Urinary bladder (tissue), 4 donors: Measurements from ENCODE around the gene TUG1. TPM values are rescaled to one million over a fixed set of nuclear protein-coding genes. Genes with fewer than 3 reads are reported as not detected.
A peak's percentile ranks its signal among the peaks of the same experiment; 100 is the strongest.

Source experiments
- DNase-seq: peaks from one replicate; pipeline ENCODE4 v3.0.0-alpha.2; 2015; ENCODE audit errors: extremely low spot score
- H3K27ac ChIP-seq: one replicate; pipeline ENCODE4 v1.5.1; 2013; ENCODE audit warnings: low read depth, mild to moderate bottlenecking, moderate library complexity
- H3K36me3 ChIP-seq: one replicate; pipeline ENCODE4 v1.6.1; 2013; ENCODE audit warnings: mild to moderate bottlenecking, moderate library complexity; ENCODE audit not compliant: insufficient read depth
- H3K4me1 ChIP-seq: one replicate; pipeline ENCODE4 v1.6.1; 2013; ENCODE audit warnings: mild to moderate bottlenecking, moderate library complexity; ENCODE audit not compliant: insufficient read depth
- H3K4me3 ChIP-seq: one replicate; pipeline ENCODE4 v1.5.1; 2013; ENCODE audit warnings: low read depth, low read length
- WGBS: extraction: QIAGEN DNeasy Blood & Tissue Kit; methylation state at CpG from one replicate; pipeline ENCODE4 v1.1.7; 2013; 5-methylcytosine and 5-hydroxymethylcytosine counted together
- polyA plus RNA-seq: library from polyadenylated mRNA; stranded (reverse); fragments of 200-250 nt; gene quantifications from one replicate; pipeline ENCODE4 v1.2.3, GENCODE V29; 2013
- total RNA-seq: library from RNA; depleted of rRNA; stranded (reverse); fragments of >200 nt; gene quantifications from one replicate; pipeline ENCODE4 v1.2.3, GENCODE V29; 2014
- donor health status: healthy with polysubstance abuse.
- donor health status: healthy.

TUG1 gene
- 120 TPM for total RNA-seq
- 48.7 TPM for polyA plus RNA-seq

DNA sequence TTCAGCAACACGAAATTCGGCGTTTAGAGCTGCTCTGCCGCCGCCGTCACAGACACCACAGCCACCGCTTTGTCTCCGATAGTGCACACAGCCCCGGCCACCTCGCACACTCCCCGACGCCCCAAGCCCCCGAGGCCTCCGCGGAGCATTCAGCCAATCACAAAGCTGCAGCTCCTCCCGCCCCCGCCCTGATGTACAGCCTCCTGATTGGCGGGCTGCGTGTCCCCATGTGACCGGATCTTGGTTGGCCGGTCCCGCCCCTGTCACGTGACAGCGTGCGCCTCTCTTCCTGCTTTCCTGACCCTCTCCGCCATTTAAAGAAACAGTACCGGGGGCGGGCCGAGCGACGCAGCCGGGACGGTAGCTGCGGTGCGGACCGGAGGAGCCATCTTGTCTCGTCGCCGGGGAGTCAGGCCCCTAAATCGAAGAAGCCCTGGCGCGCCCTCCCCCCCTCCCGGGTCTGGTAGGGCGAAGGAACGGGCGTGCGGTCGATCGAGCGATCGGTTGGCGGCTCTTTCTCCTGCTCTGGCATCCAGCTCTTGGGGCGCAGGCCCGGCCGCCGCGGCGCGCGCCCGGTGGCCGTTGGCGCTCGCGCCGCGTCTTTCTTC, at the start of gene TUG1:
TUG1 (plus strand) TSS at position 342 of the 608 bp plus-strand sequence.
- peak; percentile 95 for DNase-seq
- peak within 1 kb of the TSS; percentile 97 for H3K27ac ChIP-seq
- peak within 1 kb of the TSS; percentile 100 for H3K4me3 ChIP-seq
- H3K4me1 ChIP-seq, result peaks cover 3% of the 10 kb centered on the region
- peaks cover 9% of the 10 kb centered on the region for H3K36me3 ChIP-seq
- WGBS, result under 1% methylated on average over 67 of the region's 67 CpGs

DNA sequence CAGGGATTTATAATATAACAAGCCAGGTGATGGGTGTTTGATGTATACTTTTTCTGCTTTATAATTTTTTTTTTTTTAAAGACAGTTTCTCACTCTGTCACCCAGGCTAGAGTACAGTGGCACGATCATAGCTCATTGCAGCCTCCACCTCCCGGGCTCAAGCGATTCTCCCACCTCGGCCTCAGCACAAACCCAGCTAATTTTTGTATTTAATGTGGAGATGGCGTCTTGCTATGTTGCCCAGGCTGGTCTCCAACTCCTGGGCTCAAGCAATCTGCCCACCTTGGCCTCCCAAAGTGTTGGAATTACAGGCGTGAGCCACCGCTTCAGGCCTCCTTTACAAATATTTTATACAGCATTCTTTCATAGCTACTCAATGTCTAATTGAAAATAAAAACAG, 49.1 kb upstream of the TUG1 start:
- WGBS, result 81% methylated on average over 7 of the region's 7 CpGs
- Histone ChIP-seq H3K27ac (no peak overlapping the region), H3K4me1 (no peaks in the 10 kb centered on the region), H3K36me3 (no peaks in the 10 kb centered on the region), H3K4me3 (no peak overlapping the region)
- no peak for DNase-seq

DNA sequence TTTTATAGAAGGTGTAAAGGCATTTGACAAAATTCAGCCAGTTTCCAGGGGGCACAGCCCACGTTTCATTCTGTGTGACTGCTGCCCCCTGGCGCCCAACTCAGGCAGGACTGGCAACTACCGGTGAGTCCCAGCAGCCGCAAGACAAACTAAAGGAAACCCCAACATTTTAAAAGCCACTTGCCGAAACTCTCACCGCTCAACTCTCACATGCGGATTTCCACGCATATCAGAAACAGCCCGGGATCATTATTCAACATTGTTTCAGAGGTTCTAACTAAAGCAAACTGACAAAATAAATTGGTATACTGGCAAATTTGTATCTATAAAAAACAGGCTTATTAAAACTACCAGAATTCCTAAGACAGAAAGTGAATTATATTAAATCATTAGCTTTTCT, 48.7 kb upstream of the TUG1 start:
- no peak for DNase-seq
- Histone ChIP-seq H3K36me3 (no peaks in the 10 kb centered on the region), H3K27ac (no peak overlapping the region), H3K4me1 (no peaks in the 10 kb centered on the region), H3K4me3 (no peak overlapping the region)
- 2% methylated on average over 9 of the region's 9 CpGs for WGBS

DNA sequence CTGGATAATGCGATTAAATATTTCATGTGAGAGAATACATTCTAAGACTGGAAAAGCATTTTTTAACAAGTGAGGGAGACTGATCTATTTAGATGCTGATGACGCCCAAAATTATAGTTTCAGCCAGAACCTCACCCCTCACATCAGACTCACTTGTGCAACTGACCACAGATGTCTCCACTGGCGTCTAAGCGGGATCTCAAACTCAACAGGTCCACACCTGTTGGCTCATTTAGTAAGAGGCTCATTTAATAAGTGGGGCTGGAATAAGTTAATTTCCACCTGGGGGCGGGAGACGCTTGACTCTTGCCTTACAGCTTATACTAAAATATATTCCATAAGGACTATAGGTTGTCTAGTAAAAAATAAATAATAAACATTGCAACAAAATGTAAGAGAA, 48.0 kb upstream of the TUG1 start:
- no peak for DNase-seq
- Histone ChIP-seq H3K4me3 (no peak overlapping the region), H3K36me3 (no peaks in the 10 kb centered on the region), H3K27ac (no peak overlapping the region), H3K4me1 (no peaks in the 10 kb centered on the region)
- WGBS, result 65% methylated on average over 6 of the region's 6 CpGs

DNA sequence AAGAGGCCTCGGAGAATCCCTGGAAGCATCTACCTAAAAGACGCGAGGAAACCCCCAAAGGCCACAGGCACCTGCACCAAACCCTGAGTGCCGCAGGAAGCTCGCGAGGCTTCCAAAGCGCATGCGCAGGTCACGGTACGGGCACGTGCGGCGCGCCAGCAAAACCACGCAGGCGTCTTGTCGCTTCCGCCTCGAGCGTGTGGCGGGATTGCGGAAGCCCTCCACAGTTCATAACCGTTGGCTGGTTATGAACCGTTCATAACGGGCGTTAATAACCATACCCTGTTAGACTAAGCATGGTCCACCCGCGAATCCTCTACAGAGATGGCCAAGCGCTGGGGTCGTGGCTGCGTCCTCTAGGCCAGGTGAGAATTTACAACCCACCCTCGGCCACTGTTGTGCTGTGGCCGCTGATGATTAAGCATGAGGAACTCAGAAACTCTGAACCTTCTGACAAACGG, 46.9 kb upstream of the TUG1 start:
- WGBS, result 43% methylated on average over 34 of the region's 34 CpGs
- peak; percentile 29 for DNase-seq
- H3K4me3 ChIP-seq, result peak overlapping the region; percentile 37
- H3K4me1 ChIP-seq, result no peaks in the 10 kb centered on the region
- no peak overlapping the region for H3K27ac ChIP-seq
- no peaks in the 10 kb centered on the region for H3K36me3 ChIP-seq

GRCh38 chr22:30923168-30923900, 45.7 kb upstream of the TUG1 start:
- H3K36me3 ChIP-seq, result peaks cover 4% of the 10 kb centered on the region
- H3K27ac ChIP-seq, result no peak overlapping the region
- no peak for DNase-seq
- H3K4me1 ChIP-seq, result no peaks in the 10 kb centered on the region
- H3K4me3 ChIP-seq, result no peak overlapping the region
- 89% methylated on average over 9 of the region's 9 CpGs for WGBS

GRCh38 chr22:30925667-30926066, 43.4 kb upstream of the TUG1 start:
- WGBS, result 92% methylated on average over 5 of the region's 5 CpGs
- no peak for DNase-seq
- Histone ChIP-seq H3K27ac (no peak overlapping the region), H3K4me3 (no peak overlapping the region), H3K4me1 (no peaks in the 10 kb centered on the region), H3K36me3 (peaks cover 4% of the 10 kb centered on the region)

- Histone ChIP-seq H3K27ac (no peak overlapping the region), H3K4me1 (no peaks in the 10 kb centered on the region), H3K4me3 (no peak overlapping the region), H3K36me3 (peaks cover 4% of the 10 kb centered on the region)
- 86% methylated on average over 4 of the region's 4 CpGs for WGBS
- no peak for DNase-seq
These were observed 42.4 kb upstream of the TUG1 start for GRCh38 chr22:30926706-30927105.

DNA sequence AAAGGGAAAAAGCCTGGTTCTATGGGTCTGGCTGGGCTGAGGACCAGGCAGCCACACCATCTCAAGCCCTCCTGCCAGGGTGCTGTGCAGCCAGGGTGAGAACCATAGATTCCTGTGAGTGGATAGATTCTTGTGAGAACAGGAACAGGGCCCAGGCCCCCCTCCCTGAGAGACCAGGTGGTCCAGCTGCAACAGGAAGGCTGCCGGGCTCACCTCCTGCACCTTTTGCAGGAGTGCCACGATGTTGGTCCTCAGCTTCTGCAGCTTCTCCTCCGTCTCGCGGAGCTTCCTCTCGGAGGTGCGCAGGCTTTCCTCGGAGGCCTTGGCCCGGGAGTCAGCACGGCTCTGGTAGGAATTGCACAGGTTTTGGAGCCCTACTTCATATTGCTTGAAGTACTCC, 41.3 kb upstream of the TUG1 start:
- 94% methylated on average over 10 of the region's 10 CpGs for WGBS
- H3K27ac ChIP-seq, result no peak overlapping the region
- no peak for DNase-seq
- peaks cover 4% of the 10 kb centered on the region for H3K36me3 ChIP-seq
- no peak overlapping the region for H3K4me3 ChIP-seq
- H3K4me1 ChIP-seq, result no peaks in the 10 kb centered on the region

- DNase-seq, result no peak
- 97% methylated on average over 6 of the region's 6 CpGs for WGBS
- H3K36me3 ChIP-seq, result peaks cover 4% of the 10 kb centered on the region
- H3K4me1 ChIP-seq, result no peaks in the 10 kb centered on the region
- no peak overlapping the region for H3K27ac ChIP-seq
- no peak overlapping the region for H3K4me3 ChIP-seq
These were observed 40.7 kb upstream of the TUG1 start for GRCh38 chr22:30928401-30928800.

GRCh38 chr22:30930228-30930627, 38.8 kb upstream of the TUG1 start:
- H3K36me3 ChIP-seq, result peaks cover 13% of the 10 kb centered on the region
- no peak overlapping the region for H3K4me3 ChIP-seq
- no peak for DNase-seq
- H3K4me1 ChIP-seq, result no peaks in the 10 kb centered on the region
- 82% methylated on average over 3 of the region's 3 CpGs for WGBS
- no peak overlapping the region for H3K27ac ChIP-seq

DNA sequence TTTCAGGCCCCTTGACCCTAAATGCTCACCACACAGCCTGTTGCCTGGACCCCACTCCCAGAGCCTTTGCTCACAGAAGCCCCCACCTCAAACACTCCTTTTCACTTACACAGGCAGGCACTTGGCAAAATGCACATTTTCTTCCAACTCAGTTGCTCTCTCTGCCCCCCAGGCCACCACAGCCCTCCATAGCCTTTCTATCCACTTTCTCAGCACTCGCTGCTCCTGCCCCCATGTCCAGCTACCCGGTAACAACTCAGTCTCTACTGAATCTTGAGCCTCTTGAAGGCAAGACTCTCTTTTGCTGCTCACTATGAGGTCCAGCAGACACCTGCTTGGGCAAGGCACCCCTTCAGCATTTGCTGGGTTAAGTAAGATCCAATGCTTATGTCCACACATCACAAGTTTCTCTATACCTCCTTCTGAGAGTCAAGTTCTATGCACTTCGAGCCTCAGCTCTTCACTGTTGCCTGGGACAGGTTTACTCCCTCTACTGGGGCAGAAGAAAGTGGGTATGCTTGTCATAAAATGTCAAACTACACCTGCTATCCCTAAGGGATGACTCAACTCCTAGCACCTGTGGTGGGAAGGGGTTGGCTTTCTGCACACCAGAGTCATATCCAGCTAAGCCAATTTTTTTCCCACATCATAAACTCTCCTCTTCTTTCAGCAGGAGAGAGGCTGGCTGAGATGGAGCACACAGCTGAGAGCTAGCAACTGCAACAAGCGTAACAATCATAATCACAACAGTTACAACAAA, 37.3 kb upstream of the TUG1 start:
- 91% methylated on average over 4 of the region's 4 CpGs for WGBS
- Histone ChIP-seq H3K36me3 (peaks cover 13% of the 10 kb centered on the region), H3K4me1 (no peaks in the 10 kb centered on the region), H3K27ac (no peak overlapping the region), H3K4me3 (no peak overlapping the region)
- no peak for DNase-seq

- Histone ChIP-seq H3K27ac (no peak overlapping the region), H3K4me3 (no peak overlapping the region), H3K36me3 (peaks cover 16% of the 10 kb centered on the region), H3K4me1 (no peaks in the 10 kb centered on the region)
- 93% methylated on average over 16 of the region's 16 CpGs for WGBS
- DNase-seq, result no peak
These were observed 36.4 kb upstream of the TUG1 start for GRCh38 chr22:30932661-30933060.

DNA sequence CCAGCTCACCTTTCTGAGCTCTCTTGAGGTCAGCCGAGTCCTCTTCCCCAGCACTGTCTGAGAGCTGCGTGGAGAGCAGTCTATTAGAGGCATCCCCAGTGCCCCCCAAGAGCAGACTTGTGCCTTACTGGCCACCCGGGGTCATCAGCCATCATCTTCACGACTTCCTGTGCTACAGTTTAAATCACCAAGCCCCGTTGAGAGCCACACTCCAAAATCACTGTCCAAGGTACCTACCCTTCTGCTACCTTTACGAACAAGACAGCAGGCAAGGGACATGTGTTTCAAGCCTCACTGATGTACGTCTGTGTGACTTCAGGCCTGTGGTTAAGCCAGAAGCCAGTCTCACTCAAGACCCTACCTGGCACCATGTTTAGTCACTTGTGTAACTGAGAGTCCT, 35.6 kb upstream of the TUG1 start:
- H3K36me3 ChIP-seq, result peaks cover 13% of the 10 kb centered on the region
- H3K4me1 ChIP-seq, result no peaks in the 10 kb centered on the region
- DNase-seq, result no peak
- no peak overlapping the region for H3K27ac ChIP-seq
- H3K4me3 ChIP-seq, result no peak overlapping the region
- 78% methylated on average over 7 of the region's 7 CpGs for WGBS
